GM19035 (cell line): ENCODE data around the gene GNAI2.
A peak's percentile ranks its signal among the peaks of the same experiment; 100 is the strongest.
"Not testable (repeated sequence)": the region's sequence is repeated elsewhere in the genome, so short reads cannot be mapped to it uniquely, and the experiment has no call there.

Experiments used
- ATAC-seq: cut with Tn5 transposase; IDR thresholded peaks from one replicate; pipeline ENCODE4 v1.9.1; 2021; ENCODE audit not compliant: unreplicated experiment

Gene GNAI2

DNA sequence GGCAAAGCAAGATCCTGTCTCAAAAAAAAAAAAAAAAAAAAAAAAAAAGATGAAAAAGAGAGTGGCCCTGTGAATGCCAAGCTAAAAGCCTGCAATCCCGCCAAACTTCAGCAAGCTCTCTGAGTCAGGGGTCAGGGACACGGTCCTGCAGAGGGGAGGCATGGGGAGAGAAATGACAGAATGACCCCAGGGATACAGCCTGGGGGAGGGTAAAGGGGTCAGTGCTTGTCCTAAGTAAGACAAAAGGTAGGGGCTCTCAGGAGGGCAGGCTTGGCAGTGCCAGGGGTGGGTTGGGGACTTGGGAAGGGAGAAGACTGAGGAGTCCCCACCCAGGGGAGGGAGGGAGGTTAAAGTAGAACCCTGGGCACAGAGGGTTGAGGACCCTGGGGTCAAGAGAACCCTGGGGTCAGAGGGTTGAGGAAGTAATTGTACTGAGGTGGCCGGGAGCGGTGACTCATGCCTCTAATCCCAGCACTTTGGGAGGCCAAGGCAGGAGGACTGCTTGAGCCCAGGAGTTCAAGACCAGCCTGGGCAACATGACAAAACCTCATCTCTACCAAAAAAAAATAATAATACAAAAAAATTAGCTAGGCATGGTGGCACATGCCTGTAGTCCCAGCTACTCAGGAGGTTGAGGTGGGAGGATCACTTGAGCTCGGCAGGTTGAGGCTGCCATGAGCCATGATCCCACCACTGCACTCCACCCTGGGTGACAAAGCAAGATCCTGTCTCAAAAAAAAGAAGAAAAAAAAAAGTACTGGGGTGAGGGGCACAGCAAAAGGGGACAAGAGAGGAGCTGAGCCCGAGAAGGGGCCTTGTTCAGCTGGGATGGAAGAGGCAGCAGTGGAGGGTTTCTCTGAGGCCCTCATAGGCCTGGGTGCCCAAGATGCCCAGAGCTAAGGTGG lies 27.7 kb downstream of the GNAI2 start:
- ATAC-seq: no peak

DNA sequence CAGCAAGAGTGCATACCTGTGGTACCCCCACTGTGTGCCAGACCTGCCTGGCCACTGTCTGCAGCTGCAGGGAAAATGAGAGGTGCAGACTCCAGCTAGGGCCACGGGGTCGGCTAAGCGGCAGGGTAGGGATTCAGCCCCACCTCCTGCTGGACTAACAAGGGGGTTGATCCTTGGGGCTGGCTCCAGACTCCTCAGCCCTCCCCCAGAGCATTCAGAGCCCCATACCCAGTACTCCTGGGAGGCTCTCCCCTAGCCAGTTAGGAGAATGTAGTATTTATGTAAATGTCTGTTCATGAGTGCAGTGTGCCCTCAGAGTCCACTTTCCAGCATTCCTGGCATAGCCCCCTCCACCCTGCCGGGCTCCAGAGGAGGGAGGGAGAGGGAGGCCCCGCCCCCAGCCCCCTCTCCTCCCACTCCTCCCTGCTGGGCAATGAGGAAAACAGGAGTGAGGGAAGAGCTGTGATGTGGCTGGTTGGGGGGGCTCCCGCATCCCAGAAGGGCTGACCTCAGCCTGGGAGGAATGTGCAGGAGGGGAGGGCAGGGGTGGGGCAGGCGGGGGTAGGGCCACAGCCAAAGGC lies 28.5 kb downstream of the GNAI2 start:
- ATAC-seq: no peak

DNA sequence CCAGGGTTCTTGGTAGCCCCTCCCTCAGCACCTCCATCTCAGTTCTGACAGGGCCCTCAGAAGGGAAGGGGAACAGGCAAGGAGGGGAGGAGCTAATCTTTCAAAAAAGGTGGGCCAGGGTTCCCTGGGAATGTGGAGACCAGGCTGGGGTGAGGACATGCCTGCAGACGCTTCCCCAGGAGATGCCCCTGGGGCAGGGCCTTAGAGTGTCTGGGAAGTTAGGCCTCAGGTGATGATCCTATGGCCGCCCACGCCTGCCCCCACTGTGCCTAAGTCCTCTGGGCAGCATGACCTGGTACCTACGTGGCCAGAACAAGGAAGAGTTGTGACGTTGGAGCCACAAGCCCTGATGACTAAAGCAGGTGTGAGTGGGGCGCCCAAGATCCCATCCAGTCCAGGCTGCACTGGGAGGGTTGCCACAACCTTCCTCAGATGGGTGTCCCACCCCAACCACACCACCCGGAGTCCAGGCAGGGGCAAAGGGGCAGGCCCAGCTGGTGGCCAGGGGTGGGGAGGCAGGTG lies 29.0 kb downstream of the GNAI2 start:
- ATAC-seq: no peak

DNA sequence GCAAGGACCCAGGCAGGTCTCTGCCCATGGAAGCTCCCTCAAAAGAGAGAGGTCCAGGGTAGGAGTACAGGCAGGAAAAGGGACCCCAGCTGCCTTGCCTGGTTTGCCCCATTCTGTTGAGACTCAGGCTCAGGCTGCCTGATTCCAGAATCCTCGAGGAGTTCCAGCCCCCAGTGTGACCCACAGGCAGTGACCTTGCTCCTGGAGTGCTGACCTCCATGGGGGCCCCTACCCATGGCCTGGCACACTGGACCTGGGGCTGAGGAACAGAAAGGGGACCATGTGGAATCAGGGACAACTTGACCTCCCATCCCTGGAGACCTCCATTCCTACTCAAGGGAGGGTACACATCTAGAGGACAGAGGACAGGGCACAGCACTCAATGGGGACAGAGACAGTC lies 29.6 kb downstream of the GNAI2 start:
- ATAC-seq: no peak

DNA sequence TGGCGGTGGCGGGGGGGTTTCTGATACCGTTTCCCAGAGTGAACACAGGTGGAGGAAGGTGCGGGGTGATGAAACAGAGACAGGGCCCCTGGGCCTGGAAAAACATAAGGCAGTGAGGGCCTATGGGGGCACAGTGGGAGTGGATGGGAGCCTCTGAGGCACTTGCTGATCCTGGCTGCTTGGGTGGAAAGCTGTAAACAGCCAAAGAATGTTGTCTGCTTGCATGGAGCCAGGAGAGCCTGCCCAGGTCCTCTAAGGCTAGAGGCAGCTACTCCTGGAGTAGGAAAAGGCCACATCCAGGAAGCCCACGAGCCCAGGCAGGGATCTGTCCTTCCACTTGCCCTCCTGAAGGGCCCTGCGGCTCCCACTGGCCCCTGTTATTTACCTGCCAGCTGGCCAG lies 30.0 kb downstream of the GNAI2 start:
- ATAC-seq: no peak

DNA sequence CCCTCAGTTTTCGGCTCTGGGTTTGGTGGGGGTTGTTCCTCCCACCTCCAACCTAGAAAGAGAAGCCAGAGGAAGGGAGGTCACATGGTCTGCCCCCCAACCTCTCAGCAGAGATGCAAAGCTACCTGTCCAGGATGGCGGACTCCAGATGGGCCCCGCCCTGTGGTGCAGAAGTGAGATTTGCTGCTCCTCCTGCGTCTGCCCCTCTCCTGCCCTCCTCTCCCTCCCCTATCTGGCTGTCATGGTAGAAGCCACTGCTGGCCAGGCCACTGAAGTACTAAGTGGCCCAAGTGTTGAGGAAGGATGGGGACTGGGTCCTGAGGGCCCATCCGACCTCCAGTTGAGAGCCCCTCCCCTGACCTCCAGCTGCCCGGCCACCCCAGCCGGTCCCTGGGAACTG lies 30.8 kb downstream of the GNAI2 start:
- no peak for ATAC-seq

DNA sequence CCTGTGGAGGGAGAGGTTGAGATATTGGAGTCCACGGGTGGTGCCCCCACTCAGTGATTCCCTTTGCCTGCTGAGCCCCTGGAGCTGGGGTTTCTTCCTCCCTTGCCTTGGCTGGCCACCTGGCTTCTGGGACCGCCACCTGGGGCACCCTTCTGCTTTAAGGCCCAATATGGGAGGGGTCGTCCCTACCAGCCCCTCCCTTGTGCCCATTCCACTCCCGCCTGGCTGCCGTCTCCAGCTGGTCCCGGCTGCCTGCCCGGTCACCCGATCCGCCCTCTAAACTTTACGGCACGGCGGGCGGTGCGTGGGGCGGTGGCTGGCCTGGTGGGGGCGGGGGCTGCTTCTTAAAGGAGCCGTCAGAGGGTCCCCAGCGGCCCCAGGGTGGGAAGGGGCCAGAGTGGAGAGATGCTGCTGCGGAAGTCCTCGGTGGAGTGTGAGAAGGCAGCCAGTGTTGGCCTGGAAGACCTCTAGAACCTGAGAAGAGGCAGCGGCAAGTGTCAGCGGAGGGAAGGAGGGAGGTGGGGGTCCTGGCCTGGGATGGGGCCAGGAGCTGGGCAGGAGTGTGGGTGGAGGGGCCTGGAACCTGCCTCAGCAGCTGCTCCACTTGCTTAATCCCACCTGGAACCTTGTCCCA lies 31.4 kb downstream of the GNAI2 start:
- ATAC-seq: no peak

DNA sequence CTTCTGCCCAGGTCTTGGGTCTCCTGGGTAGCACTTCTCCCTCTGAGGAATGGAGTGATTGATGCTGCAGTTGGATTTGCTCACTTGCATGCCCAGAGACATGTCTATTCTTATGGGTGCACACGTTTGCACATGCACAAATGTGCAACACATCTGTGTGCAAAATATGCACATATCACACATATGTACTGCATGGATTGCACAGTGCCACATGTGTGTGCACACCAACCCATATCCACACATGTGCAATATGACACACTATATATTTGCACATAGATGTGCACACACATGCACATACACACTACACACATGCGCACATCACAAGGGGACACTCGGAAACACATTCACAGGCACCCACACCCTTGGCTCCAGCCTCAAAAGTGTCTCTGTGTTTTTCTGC lies 32.3 kb downstream of the GNAI2 start:
- ATAC-seq: no peak

DNA sequence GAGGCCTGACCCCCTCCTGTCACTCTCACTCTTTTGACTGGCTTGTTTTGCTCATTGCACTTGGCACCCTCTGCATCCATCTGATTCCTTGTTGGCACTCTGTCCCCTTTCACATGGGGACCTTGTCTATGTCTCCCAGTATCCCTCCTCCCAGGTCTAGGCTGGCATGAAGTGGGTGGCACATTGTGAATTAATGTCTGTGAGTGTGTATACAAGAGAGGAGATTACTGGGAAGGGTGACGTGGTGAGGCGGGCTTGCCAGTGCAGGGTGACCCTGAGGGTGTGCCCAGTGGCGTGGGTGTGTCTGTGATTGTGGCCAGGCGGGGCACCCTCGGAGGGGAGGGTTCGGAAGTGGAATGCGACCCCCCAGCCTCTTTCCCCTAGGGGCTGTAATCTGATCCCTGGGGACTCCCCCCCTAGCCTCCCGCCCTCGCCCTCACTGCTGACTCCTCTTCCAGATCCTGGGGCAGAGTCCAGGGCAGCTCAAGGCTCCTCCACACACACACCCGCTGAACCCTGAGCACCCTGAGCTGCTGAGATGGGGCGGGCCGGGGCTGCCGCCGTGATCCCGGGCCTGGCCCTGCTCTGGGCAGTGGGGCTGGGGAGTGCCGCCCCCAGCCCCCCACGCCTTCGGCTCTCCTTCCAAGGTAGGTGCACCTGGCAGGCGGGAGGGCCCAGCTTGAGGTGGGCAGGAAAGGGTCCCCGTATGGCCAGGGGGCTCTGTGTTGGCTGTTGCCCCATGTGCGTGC lies 32.9 kb downstream of the GNAI2 start, which contains the start of gene SEMA3B:
TSS of gene SEMA3B (plus strand) at position 445 of the 749 bp plus-strand sequence. CDS start at position 539, 94 bp downstream.
- no peak for ATAC-seq

DNA sequence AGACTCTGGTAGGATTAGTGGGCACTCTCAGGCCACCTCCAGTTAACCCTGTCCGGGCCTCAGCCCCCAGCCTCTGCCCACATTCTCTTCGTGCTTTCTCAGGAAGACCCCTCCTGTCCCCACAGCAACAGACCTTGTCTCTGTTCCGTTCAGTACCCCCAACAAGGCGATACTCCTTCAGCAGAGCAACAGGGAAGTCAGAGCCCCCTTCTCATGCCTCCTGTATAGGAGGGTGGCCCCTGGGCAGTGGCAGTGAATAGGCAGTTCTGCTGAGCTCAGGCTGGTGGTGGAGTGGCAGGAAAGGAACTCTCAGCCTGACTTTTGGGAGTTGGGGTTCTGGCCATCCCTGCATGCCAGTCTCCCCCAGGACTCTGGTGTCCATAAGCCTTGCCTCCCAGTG lies 33.5 kb downstream of the GNAI2 start:
- no peak for ATAC-seq

DNA sequence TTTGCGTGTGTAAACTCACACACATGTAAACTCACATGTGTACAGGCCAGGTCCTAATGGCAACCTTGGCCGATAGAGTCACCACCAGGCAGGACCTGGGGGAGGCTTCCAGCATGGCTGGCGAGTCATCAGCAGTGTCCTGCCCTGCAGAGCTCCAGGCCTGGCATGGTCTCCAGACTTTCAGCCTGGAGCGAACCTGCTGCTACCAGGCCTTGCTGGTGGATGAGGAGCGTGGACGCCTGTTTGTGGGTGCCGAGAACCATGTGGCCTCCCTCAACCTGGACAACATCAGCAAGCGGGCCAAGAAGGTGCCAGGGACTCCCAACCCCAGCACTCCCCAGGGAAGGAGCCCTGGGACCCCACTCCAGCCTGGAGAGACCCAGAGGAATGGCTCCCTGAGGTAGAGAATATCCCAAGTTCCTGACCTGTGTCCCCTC lies 34.0 kb downstream of the GNAI2 start:
- ATAC-seq: no peak

DNA sequence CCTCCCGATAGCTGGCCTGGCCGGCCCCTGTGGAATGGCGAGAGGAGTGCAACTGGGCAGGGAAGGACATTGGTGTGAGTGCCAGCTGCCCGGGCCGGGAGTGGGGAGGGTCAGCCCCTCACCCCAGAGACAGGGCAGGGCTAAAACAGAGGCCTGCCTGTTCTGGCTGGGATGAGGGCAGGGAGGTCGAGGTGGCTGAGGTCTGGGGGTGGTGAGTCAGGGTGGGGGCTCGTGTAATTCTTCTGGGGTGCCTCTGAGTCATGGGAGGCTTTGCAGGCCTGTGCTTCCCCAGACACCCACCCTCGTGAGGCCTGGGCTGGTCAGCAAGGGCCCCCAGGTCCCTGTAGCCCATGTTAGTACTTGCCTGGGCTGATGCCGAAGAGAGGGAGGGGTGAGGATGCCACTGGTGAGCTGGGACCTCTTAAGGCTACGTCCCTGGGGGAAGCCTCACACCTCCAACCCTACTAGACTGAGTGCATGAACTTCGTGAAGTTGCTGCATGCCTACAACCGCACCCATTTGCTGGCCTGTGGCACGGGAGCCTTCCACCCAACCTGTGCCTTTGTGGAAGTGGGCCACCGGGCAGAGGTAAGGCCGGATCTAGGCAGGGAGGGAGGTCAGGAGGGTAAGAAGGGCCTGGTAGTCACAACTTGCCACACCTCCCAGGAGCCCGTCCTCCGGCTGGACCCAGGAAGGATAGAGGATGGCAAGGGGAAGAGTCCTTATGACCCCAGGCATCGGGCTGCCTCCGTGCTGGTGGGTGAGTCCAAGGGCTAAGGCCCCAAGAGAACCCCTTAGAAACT lies 34.6 kb downstream of the GNAI2 start:
- ATAC-seq: no peak

DNA sequence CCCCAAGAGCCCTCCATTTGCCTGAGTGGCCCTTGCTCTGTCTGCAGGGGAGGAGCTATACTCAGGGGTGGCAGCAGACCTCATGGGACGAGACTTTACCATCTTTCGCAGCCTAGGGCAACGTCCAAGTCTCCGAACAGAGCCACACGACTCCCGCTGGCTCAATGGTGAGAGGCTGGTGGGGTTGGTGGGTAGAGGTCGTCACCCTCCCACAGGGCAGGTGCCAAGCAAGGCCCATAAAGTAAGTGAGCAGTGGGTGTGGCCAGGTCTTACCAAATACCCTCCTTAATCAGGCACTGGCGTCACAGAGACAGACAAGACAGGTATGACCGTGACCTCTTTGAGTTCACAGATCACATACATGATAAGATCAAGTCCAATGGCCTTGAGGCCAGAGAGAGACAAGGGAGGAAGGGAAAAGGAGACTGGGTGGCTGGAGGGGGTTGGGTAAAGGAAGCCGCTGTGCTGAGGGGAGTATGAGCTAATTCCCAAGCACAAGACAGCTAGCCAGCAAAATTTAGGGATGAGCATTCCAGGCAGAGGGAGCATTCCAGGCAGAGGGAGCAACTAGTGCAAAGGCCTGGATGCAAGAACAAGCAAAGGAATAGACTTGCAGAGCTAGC lies 35.4 kb downstream of the GNAI2 start:
- no peak for ATAC-seq

DNA sequence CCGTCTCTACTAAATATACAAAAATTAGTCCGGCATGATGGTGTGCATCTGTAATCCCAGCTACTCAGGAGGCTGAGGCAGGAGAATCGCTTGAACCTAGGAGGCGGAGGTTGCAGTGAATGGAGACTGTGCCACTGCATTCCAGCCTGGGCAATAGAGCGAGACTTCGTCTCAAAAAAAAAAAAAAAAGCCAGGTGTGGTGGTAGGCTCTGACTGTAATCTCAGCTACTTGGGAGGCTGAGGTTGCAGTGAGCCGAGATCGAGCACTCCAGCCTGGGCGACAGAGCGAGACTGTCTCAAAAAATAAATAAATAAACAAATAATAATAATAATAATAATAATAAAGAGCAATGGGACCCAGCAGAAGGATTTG lies 36.5 kb downstream of the GNAI2 start:
- ATAC-seq: not testable (repeated sequence)

DNA sequence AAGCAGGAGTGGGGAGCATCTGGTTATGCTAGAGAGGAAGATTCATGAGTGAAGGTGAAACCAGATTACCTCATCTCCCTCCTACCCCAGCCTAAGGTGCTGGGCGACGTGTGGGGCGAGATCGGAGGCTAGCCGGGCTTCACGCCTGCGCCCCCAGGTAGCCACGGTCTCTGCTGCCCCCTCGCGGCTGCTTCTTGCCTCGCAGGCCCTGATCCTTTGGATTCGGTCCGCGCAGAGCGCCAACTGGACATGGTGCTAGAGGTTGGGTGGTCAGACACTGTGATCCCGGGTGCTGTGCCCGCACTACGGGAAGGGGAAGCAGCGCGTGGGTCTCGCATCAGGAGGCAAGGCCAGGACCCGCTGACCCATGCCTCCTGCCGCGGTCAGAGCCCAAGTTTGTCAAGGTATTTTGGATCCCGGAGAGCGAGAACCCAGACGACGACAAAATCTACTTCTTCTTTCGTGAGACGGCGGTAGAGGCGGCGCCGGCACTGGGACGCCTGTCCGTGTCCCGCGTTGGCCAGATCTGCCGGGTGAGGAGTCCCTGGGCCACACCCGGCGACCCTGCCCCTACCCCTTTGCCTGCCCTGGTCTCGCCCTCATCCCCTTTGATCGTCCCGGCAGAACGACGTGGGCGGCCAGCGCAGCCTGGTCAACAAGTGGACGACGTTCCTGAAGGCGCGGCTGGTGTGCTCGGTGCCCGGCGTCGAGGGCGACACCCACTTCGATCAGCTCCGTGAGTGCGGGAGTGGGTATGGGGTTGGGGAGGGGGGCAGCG lies 37.1 kb downstream of the GNAI2 start:
- peak; percentile 93 for ATAC-seq

DNA sequence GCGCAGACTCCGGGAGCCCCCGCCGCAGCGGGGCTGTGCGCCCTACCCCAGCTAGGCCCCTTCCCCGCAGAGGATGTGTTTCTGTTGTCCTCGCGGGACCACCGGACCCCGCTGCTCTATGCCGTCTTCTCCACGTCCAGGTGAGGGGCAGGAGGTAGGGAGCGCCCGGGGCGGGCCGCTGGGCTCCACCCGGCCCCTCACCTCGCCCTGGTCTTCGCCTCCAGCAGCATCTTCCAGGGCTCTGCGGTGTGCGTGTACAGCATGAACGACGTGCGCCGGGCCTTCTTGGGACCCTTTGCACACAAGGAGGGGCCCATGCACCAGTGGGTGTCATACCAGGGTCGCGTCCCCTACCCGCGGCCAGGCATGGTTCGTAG lies 37.7 kb downstream of the GNAI2 start:
- ATAC-seq: no peak

DNA sequence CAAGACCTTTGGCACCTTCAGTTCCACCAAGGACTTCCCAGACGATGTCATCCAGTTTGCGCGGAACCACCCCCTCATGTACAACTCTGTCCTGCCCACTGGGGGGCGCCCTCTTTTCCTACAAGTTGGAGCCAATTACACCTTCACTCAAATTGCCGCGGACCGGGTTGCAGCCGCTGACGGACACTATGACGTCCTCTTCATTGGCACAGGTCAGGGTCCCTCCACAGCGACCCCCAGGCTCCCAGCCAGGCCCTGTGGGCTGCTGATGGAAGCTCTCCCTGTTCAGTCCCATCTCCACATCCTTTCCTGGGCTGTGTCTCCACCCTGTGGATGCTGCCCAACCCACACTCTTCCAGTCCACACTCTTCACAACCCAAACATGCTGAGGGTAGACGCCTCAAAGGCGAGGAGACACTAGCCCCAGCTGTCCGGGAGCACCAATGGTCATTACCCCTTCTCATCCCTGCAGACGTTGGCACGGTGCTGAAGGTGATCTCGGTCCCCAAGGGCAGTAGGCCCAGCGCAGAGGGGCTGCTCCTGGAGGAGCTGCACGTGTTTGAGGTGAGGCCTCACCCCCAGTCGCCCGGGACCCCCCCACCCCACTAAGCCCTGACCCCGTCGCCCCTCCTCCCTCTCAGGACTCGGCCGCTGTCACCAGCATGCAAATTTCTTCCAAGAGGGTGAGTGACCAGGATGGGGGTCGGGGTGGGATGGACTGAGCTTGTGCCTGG lies 38.5 kb downstream of the GNAI2 start:
- ATAC-seq: no peak
